T47D (cell line): ENCODE data around the gene C1orf122.

Experiments
- DNase-seq, 2 experiments: peaks; one replicate each; pipeline versions ENCODE4 v3.0.0 to v3.0.0-alpha.2; 2011 to 2012; ENCODE audit warnings: low read depth in 1 of 2, low spot score in 1 of 2
- JUND ChIP-seq: IDR thresholded peaks from 2 replicates; pipeline ENCODE4 v1.6.1; 2012; ENCODE audit warnings: low read depth
- in situ Hi-C: cut with HindIII; loops from 2 replicates; pipeline ENCODE4 v1.10.0; 2016; ENCODE audit warnings: low sequenced_read_pairs, low pct_unique_long_range_greater_than_20kb

The C1orf122 gene

DNA sequence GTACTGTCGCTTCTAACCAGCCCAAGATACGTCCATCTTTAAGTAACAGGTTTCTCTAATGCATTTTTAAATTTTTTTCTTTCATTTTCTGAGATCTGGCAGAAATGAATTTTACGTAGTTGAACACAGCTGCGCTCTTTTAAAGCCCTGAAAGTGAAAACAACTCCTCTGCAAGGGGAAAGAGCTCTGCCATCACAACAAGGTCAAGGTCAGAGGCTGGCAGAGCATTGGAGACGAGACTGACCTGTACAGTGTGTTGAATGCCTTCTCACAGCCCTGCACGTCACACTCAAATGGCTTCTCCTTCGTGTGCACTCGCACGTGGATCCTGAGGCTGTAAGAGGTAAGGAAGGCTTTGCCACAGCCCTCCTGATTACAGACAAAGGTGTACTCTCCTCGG, 32.1 kb downstream of the C1orf122 start:
- in situ Hi-C loops: no loop called here
- no peak for TF ChIP-seq JUND

DNA sequence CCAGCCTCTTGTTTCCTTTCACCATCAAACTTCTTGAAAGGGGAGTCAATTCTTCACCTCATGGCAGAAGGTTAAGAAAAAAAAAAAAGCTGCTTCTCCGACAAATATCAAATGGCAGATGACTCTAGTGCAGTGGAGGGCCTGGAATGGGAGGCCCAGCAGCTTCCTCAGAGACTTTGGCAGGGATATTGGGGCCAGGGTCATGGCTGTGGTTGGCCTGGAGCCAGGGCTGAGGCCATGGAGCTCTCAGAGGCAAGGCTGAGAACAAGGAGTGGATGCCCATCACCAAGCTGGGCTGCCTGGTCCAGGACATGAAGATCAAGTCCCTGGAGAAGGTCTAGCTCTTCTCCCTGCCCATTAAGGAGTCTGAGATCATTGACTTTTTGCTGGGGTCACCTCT, 33.1 kb downstream of the C1orf122 start:
- in situ Hi-C loops: no loop called here
- no peak for TF ChIP-seq JUND

More for the DNA sequence above, 32.1 kb downstream of the C1orf122 start:
- DNase-seq: no peak

DNA sequence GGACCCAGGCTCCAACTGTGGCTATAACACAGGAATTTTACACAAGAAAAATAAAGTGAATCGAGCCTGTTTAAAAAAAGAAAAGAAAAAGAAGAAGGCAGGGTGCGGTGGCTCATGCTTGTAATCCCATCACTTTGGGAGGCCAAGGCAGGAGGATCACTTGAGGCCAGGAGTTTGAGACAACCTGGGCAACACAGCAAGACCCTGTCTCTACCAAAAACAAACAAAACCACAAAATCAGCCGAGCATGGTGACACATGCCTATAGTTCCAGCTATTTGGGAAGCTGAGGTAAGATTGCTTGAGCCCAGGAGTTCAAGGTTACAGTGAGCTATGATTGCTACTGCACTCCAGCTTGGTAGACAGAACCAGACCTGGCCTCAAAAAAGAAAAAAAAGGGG, 34.1 kb downstream of the C1orf122 start:
- no peak for TF ChIP-seq JUND

More for the DNA sequence above, 33.1 kb downstream of the C1orf122 start:
- DNase-seq: no peak

DNA sequence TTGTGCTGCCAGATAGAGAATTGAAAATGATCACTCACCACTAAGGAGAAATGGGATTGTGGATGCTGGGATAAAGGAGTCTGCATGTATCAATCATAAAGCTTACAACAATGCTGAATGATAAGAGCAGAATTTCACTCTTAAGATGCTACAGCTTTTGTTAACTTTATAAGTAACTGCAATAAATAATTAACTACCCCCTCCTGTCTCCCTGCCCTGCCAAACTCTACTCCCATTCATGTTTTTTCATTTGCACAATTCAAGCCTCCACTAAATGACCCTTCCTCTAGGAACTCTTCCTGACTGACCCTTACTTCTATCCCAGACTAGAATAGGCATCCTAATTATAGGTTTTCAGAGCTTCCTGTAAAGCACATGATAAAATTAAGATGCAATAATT, 36.9 kb downstream of the C1orf122 start:
- in situ Hi-C loops: no loop called here
- no peak for DNase-seq
- no peak for TF ChIP-seq JUND

More for the DNA sequence above, 34.1 kb downstream of the C1orf122 start:
- DNase-seq: no peak
- in situ Hi-C loops: no loop called here

DNA sequence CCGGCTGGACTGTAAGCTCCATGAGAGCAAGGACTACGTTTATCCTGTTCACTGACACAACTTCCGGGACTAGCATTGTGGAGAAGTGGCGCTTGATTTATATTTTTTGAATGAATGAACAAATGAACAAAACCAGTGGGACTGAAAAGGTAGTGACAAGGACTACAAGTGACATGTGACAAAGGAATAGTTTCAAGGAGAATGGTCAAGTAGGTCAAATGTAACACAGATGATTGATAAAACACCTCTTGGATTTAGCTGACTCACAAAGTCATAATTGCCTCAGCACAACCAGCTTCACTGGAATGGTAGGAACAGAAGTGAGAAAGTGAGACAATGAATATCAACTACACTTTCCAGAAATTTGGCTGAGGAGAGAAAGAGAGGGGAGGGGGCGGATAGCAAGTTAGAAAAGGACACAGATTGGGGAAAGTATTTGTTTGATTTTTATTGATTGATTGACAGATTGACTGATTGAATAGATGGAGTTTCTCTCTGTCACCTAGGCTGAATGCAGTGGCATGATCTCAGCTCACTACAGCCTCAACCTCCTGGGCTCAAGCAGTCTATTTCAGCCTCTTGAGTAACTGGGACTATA, 37.6 kb downstream of the C1orf122 start:
- DNase-seq: no peak
- no peak for TF ChIP-seq JUND

DNA sequence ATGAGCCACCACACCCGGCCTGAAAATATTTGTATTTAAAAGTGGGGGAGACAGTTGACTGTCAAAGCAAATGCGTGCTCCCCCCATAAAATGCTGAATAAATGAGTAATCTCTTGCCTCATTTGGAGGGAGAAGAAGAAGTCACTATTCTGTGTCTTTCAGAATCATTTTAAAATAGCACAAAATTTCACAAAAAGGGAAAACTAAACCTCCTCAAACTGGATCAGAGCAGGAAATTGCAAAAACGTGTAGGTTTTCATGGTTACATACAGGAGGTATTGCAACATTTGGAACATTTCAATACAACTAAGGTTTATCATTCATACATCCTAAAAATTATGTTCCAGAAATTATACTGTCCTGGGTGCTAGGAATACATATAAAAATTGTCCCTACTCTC, 38.2 kb downstream of the C1orf122 start:
- in situ Hi-C loops: no loop called here
- TF ChIP-seq JUND: no peak
- DNase-seq: no peak

More for the DNA sequence above, 37.6 kb downstream of the C1orf122 start:
- in situ Hi-C loops: no loop called here

DNA sequence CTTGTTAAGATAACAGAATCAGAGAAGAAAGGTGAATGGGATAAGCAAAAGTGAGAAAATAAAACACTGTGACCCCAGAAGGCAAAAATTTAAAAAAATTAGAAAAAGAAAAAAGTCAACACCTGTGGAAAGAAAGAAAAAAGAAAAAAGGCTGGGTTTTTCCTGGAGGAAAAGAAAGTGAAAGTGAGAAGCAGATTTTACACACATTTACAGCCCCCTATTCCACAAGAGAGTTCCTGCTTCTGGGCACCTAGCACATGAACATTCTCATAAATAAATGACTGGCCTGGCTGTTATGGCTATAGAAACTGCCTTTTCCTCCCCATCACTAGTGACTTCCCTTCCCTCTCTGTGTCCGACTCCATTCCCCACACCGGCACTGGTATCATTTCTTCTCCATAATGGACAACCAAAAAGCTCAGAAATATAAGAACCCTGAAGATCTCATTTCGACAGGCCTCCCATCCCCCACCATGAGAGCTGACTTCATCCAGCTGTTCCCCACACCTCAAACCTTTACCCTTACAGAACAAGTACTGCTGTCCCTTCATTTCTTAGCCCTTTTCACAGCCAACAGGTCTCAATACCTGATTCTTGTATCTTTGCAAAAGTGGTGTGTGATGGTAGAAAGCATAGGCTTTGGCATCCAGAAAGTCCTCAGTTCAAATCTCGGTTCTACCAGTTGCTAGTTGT, 39.2 kb downstream of the C1orf122 start:
- no peak for TF ChIP-seq JUND
- no peak for DNase-seq
- in situ Hi-C loops: no loop called here

DNA sequence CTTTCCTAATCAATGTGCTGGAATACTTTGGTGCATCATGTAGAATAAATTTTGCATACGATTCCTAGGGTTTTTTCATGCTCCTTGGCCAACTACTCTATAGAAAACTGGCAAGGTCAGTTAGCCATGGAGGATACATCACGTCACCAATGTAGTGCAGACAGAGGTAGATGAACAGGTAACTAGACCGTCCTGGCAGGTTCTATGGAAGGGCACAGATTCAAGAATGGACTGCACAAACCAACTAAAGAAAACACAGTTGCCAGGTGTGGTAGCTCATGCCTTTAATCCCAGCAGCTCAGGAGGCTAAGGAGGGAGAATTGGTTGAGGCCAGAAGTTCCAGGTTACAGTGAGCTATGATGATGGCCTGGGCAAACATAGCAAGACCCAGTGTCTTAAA, 41.9 kb downstream of the C1orf122 start:
- no peak for TF ChIP-seq JUND
- in situ Hi-C loops: no loop called here

DNA sequence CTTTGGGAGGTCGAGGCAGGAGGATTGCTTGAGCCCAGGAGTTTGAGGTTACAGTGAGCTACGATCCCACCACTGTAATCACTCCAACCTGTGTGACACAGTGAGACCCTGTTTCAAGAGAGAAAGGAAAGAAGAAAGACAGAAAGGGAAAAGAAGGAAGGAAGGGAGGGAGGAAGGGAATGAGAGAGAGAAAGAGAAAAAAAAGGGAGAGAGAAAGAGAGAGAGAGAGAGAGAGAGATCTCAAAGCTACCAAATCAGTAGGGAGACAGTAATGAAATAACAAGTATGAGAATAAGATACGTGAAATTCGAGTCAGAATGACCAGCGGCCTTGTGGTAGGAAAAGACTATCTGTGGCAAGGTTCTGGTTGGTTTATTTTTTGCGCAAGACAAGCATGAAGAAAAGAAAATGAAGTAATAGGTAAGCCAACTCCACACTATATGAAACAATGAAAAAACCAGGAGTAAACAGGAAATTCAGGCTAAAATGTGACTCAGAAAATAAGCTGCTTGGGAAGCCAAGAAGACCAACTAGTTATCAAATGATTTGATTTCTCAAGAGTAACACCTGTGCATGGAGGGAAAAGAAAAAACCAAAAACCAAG, 42.9 kb downstream of the C1orf122 start:
- no peak for DNase-seq
- TF ChIP-seq JUND: no peak
- in situ Hi-C loops: no loop called here

More for the DNA sequence above, 41.9 kb downstream of the C1orf122 start:
- DNase-seq: no peak

DNA sequence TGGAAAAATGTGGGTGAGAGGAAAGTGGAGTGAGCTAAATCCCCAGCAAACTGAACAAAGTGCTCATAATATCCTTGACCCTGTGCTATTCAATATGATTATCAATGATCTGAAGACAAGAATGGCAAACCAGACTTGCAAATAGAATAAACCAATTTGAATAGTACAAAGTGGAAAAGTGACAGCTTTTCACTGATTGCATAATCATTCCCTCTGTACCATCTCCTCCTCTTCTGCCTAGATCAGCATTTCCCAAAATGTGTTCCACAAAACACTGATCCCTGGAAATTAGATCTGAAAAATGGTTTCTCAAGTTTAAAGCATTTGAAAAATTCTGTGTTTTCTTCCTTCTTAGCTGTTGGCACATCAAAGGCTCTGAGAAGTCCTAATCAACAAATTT, 43.7 kb downstream of the C1orf122 start:
- TF ChIP-seq JUND: no peak
- no peak for DNase-seq
- in situ Hi-C loops: no loop called here

DNA sequence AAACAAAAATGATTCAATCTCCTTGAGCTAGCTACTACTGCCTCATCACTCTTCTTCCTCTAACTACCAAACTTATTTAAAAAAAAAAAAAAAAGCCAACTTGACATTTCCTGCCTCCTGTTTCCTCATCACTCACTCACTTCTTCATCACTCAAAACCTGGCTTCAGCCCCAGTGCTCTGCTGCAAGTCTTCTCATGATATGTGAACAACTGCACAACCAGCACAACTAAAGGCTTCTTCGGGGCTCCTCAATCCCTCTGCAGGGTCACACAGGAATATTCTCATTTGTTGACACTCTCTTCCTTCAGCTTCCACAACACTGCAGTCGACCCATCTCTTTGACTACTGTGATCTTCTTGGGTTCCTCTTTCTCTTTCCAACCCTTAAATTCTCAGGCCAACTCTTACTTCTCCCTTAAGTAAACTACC, 44.2 kb downstream of the C1orf122 start:
- DNase-seq: no peak
- in situ Hi-C loops: no loop called here
- TF ChIP-seq JUND: no peak

DNA sequence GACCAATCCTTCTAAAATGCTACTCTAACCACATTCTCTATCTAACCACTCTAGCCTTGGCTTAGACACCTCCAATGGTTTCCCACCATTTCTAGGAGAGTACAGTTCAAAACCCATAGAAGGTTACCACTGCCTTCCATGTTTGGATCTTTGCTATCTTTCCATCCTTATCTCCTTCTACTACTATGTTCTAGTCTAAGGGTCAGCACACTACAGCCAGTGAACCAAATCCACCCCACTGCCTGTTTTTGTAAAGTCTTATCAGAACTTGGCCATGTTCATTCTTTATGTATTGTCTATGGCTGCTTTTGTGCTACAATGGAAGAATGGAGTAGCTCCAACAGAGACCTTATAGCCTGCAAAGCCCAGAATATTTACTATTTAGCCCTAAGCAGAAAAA, 45.6 kb downstream of the C1orf122 start:
- no peak for TF ChIP-seq JUND
- no peak for DNase-seq
- in situ Hi-C loops: no loop called here

DNA sequence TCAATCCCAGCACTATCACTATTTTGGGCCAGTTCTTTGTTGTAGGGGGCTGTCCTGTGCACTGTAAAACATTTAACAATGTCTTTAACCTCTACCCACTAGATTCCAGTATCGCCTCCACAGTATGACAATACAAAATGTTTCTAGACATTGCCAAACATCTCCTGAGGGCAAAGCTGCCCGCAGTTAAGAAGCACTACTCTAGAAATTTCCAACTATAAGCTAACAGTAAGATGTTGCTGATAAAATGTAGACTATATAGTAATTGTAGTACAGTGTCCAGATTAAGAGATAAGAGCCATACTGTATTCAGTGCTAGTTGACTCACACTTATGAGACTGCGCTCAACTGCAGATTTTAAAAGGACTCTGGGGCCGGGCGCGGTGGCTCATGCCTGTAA, 46.8 kb downstream of the C1orf122 start:
- in situ Hi-C loops: no loop called here
- no peak for DNase-seq
- no peak for TF ChIP-seq JUND
